Gastrocnemius medialis (tissue), 4 donors: ENCODE measurements around the gene ERAS.

Experiments
- POLR2A ChIP-seq, 2 donors: fragments of 450-650 bp; IDR thresholded peaks; one replicate each; pipeline ENCODE4 v1.6.1; 2017; ENCODE audit warnings: antibody characterized with exemption in 2 of 2, mild to moderate bottlenecking in 2 of 2, moderate library complexity in 2 of 2
- TF ChIP-seq, protein P1 (sequence below), 5 experiments: fragments of 450-650 bp in 3 of 5; fragments of 200-600 bp in 2 of 5; sonication (generic) in 2 of 5; IDR thresholded peaks in 4 of 5; conservative IDR thresholded peaks in 1 of 5; 1 replicate in 4 of 5; 2 replicates in 1 of 5; pipeline ENCODE4 v1.5.1; 2016 to 2019; ENCODE audit warnings: antibody characterized with exemption in 5 of 5, mild to moderate bottlenecking in 3 of 5, moderate library complexity in 3 of 5

GRCh38 chrX:48790477-48790876 is 35.8 kb upstream of the ERAS start:
- no peak for TF ChIP-seq POLR2A (IDR thresholded peaks at IDR 0.05)
- TF ChIP-seq, protein P1, sequence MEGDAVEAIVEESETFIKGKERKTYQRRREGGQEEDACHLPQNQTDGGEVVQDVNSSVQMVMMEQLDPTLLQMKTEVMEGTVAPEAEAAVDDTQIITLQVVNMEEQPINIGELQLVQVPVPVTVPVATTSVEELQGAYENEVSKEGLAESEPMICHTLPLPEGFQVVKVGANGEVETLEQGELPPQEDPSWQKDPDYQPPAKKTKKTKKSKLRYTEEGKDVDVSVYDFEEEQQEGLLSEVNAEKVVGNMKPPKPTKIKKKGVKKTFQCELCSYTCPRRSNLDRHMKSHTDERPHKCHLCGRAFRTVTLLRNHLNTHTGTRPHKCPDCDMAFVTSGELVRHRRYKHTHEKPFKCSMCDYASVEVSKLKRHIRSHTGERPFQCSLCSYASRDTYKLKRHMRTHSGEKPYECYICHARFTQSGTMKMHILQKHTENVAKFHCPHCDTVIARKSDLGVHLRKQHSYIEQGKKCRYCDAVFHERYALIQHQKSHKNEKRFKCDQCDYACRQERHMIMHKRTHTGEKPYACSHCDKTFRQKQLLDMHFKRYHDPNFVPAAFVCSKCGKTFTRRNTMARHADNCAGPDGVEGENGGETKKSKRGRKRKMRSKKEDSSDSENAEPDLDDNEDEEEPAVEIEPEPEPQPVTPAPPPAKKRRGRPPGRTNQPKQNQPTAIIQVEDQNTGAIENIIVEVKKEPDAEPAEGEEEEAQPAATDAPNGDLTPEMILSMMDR (IDR thresholded peaks at IDR 0.05 in 4 of 5, conservative IDR thresholded peaks at IDR 0.05 in 1 of 5): no peak
